ENCODE data around the gene KCNQ4.

- no peak for TF ChIP-seq EGR1 (IDR thresholded peaks at IDR 0.05; ENCODE audit: borderline replicate concordance, low read depth, low read length)
- no peak for TF ChIP-seq CTCF (IDR thresholded peaks at IDR 0.05; ENCODE audit: control extremely low read depth in 1 of 3, insufficient read depth in 1 of 3, low read depth in 1 of 3, low read length in 3 of 3)
Observed at GRCh38 chr1:40784771-40785151, 1.2 kb downstream of the KCNQ4 start.
